ENCODE results near the gene ZEB2.

Gene ZEB2

DNA sequence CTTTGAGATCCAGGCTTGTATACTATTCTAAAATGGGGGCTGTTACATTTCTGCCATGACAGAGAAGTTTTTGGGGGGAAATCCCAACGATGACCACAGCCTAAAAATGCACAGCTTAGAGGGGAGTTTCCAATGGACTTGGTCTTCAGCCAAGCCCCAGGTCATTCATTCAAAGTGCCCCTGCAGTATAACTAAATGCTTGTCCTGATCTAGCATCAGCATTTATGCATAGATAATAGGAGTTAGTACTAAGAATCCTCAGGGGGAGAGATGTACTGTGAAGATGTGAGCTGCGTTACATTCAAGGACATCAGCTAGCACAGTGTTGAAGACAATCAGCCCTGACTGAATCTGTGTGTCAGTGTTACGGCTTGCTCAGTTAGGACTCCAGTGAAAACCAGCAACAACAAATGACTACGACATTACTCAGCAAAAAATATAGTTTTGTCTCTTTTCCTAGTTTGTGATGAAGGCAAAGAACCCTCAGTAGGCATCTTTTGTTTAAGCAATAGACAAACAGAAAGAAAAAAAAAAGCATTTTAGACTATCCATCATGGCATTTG lies 160.9 kb downstream of the ZEB2 start:
- H3K9me3 ChIP-seq, result no peaks in the 10 kb centered on the region
- H3K27me3 ChIP-seq, result no peaks in the 10 kb centered on the region
- TF ChIP-seq, protein P1, sequence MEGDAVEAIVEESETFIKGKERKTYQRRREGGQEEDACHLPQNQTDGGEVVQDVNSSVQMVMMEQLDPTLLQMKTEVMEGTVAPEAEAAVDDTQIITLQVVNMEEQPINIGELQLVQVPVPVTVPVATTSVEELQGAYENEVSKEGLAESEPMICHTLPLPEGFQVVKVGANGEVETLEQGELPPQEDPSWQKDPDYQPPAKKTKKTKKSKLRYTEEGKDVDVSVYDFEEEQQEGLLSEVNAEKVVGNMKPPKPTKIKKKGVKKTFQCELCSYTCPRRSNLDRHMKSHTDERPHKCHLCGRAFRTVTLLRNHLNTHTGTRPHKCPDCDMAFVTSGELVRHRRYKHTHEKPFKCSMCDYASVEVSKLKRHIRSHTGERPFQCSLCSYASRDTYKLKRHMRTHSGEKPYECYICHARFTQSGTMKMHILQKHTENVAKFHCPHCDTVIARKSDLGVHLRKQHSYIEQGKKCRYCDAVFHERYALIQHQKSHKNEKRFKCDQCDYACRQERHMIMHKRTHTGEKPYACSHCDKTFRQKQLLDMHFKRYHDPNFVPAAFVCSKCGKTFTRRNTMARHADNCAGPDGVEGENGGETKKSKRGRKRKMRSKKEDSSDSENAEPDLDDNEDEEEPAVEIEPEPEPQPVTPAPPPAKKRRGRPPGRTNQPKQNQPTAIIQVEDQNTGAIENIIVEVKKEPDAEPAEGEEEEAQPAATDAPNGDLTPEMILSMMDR (IDR thresholded peaks at IDR 0.05; ENCODE audit: low read depth, low read length), result no peak
- no peaks in the 10 kb centered on the region for H3K36me3 ChIP-seq
- no peak overlapping the region for H3K4me3 ChIP-seq (ENCODE audit: low read depth, low read length)
- no peaks in the 10 kb centered on the region for H3K4me1 ChIP-seq
- no peak for DNase-seq

GRCh38 chr2:144358374-144358964 lies 161.4 kb downstream of the ZEB2 start:
- Histone ChIP-seq H3K4me1 (no peaks in the 10 kb centered on the region), H3K36me3 (no peaks in the 10 kb centered on the region), H3K4me3 (ENCODE audit: low read depth, low read length) (no peak overlapping the region)

DNA sequence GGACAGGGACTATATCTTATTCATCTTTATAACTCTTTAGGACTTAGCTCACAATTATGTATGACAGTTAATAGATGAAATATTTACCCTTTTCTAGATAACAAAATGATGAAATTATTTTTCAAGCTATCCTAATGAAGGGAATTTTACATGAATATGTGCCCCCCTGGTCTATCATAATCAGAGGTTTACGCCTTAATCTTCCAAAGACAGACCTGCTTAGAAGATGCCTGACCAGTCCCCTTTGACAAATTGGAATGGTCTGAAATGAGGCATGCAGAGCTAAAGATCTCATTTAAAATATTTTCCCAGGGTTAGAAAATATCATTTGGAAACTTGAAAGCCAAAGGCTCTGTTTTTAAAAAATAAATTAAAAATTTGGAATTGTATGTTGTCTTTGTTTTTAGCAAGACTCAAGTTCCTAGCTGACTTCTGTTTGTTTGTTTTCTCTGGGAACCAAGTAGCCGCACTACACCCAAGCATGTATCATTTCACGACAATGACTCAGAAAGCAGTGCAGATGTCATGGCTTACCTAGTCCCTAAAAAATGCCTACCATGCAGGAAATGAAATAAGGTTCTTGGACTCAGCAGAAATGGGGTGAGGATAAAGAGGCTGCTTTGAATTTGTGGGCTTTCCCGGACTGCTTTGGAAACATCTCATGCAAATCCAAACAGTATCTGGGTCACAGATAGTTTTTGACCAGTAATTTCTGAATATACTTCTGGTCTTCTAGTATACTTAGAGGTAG lies 162.1 kb downstream of the ZEB2 start:
- Histone ChIP-seq H3K9me3 (no peaks in the 10 kb centered on the region), H3K27me3 (no peaks in the 10 kb centered on the region), H3K36me3 (no peaks in the 10 kb centered on the region), H3K4me3 (ENCODE audit: low read depth, low read length) (no peak overlapping the region), H3K4me1 (no peaks in the 10 kb centered on the region)
- no peak for DNase-seq
- TF ChIP-seq, protein P1 (IDR thresholded peaks at IDR 0.05; ENCODE audit: low read depth, low read length), result no peak

More at GRCh38 chr2:144358374-144358964, 161.4 kb downstream of the ZEB2 start:
- TF ChIP-seq, protein P1 (IDR thresholded peaks at IDR 0.05; ENCODE audit: low read depth, low read length), result no peak
- Histone ChIP-seq H3K9me3 (no peaks in the 10 kb centered on the region), H3K27me3 (no peaks in the 10 kb centered on the region)
- DNase-seq, result no peak

DNA sequence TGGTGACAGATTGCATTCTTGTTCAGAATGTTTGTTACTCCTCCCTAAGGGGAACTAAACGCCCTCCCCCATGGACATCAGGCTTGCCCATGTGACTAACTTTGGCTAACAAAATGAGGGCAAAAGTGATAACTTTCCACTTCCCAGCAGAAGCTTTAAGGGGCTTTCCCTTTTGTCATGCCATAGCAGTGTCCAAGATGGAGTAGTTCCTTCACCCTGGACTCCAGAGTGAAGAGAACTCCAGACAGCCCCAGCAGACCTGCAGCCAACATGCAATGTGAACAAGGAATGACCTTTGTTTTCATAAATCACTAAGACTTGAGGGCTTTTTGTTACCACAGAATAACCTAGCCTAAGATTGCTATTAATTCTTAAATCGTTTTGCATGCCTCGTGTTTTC lies 163.5 kb downstream of the ZEB2 start:
- Histone ChIP-seq H3K9me3 (no peaks in the 10 kb centered on the region), H3K36me3 (no peaks in the 10 kb centered on the region), H3K27me3 (no peaks in the 10 kb centered on the region), H3K4me1 (no peaks in the 10 kb centered on the region), H3K4me3 (ENCODE audit: low read depth, low read length) (no peak overlapping the region)
- no peak for DNase-seq
- TF ChIP-seq, protein P1 (IDR thresholded peaks at IDR 0.05; ENCODE audit: low read depth, low read length), result no peak

GRCh38 chr2:144354953-144355352 lies 165.0 kb downstream of the ZEB2 start:
- no peak for DNase-seq
- H3K4me3 ChIP-seq (ENCODE audit: low read depth, low read length), result no peak overlapping the region
- H3K36me3 ChIP-seq, result no peaks in the 10 kb centered on the region
- H3K27me3 ChIP-seq, result no peaks in the 10 kb centered on the region
- H3K4me1 ChIP-seq, result no peaks in the 10 kb centered on the region
- TF ChIP-seq, protein P1 (IDR thresholded peaks at IDR 0.05; ENCODE audit: low read depth, low read length), result no peak
- H3K9me3 ChIP-seq, result no peaks in the 10 kb centered on the region

- Histone ChIP-seq H3K9me3 (no peaks in the 10 kb centered on the region), H3K4me3 (ENCODE audit: low read depth, low read length) (no peak overlapping the region), H3K4me1 (no peaks in the 10 kb centered on the region), H3K27me3 (no peaks in the 10 kb centered on the region), H3K36me3 (no peaks in the 10 kb centered on the region)
- DNase-seq, result no peak
- TF ChIP-seq, protein P1 (IDR thresholded peaks at IDR 0.05; ENCODE audit: low read depth, low read length), result no peak
Observed at GRCh38 chr2:144351687-144352086, 168.2 kb downstream of the ZEB2 start.
